HepG2 (cell line): ENCODE data around the gene WBP1. TPM values are rescaled to one million over a fixed set of nuclear protein-coding genes. Genes with fewer than 3 reads are reported as not detected.

ENCODE experiments used
- BORCS8-MEF2B ChIP-seq: sonication (generic); formaldehyde crosslinking; IDR thresholded peaks from 2 replicates; pipeline ENCODE4 v1.8.0; 2022; ENCODE audit warnings: mild to moderate bottlenecking, missing genetic modification reagents
- EP300 ChIP-seq, 3 experiments: sonication (generic) in 1 of 3; formaldehyde crosslinking in 1 of 3; IDR thresholded peaks; 2 replicates each; pipeline versions ENCODE4 v1.5.1 to v1.6.1; 2011 to 2020; ENCODE audit warnings: low read depth in 2 of 3, low read length in 2 of 3, borderline replicate concordance in 1 of 3, improper control_type of control experiment in 1 of 3, mild to moderate bottlenecking in 1 of 3, missing genetic modification reagents in 1 of 3, moderate library complexity in 1 of 3
- KDM2A ChIP-seq: sonication (generic); formaldehyde crosslinking; IDR thresholded peaks from 2 replicates; pipeline ENCODE4 v1.4.0; 2020; ENCODE audit warnings: low read depth, missing genetic modification reagents, borderline replicate concordance
- KDM5B ChIP-seq: sonication (generic); formaldehyde crosslinking; IDR thresholded peaks from 2 replicates; pipeline ENCODE4 v1.4.0; 2020; ENCODE audit warnings: missing genetic modification reagents, mild to moderate bottlenecking, borderline replicate concordance
- KLF16 ChIP-seq, 2 experiments: sonication (generic) in 1 of 2; formaldehyde crosslinking in 1 of 2; IDR thresholded peaks; 2 replicates each; pipeline versions ENCODE4 v1.6.1 to v1.8.0; 2016 to 2023; ENCODE audit warnings: missing genetic modification reagents in 2 of 2, missing compliant biosample characterization in 1 of 2
- MXI1 ChIP-seq: IDR thresholded peaks from 3 replicates; pipeline ENCODE4 v1.6.1; 2012; ENCODE audit warnings: low read depth, low read length, inconsistent platforms, borderline replicate concordance
- NR2F1 ChIP-seq, 2 experiments: fragments of 450-650 bp in 1 of 2; formaldehyde crosslinking in 1 of 2; IDR thresholded peaks; 2 replicates each; pipeline versions ENCODE4 v1.5.0 to v1.6.1; 2016 to 2020; ENCODE audit warnings: mild to moderate bottlenecking in 1 of 2, missing compliant biosample characterization in 1 of 2, missing genetic modification reagents in 1 of 2, moderate library complexity in 1 of 2
- STAG1 ChIP-seq: sonication (generic); formaldehyde crosslinking; IDR thresholded peaks from 2 replicates; pipeline ENCODE4 v1.4.0; 2020; ENCODE audit warnings: missing genetic modification reagents
- ZNF143 ChIP-seq: sonication (generic); formaldehyde crosslinking; IDR thresholded peaks from 2 replicates; pipeline ENCODE4 v1.4.0; 2020; ENCODE audit warnings: missing genetic modification reagents
- ZNF225 ChIP-seq: sonication (generic); formaldehyde crosslinking; IDR thresholded peaks from 2 replicates; pipeline ENCODE4 v1.4.0; 2020; ENCODE audit warnings: mild to moderate bottlenecking, missing genetic modification reagents
- ZNF24 ChIP-seq: fragments of 450-650 bp; IDR thresholded peaks from 2 replicates; pipeline ENCODE4 v1.6.1; 2017; ENCODE audit warnings: antibody characterized with exemption, mild to moderate bottlenecking
- ZNF430 ChIP-seq: sonication (generic); formaldehyde crosslinking; IDR thresholded peaks from 2 replicates; pipeline ENCODE4 v1.9.0; 2021; ENCODE audit warnings: mild to moderate bottlenecking, missing genetic modification reagents
- ZNF570 ChIP-seq: sonication (generic); formaldehyde crosslinking; IDR thresholded peaks from 2 replicates; pipeline ENCODE4 v1.4.0; 2020; ENCODE audit warnings: mild to moderate bottlenecking, missing genetic modification reagents, borderline replicate concordance
- ZNF619 ChIP-seq: sonication (generic); formaldehyde crosslinking; IDR thresholded peaks from 2 replicates; pipeline ENCODE4 v1.4.0; 2020; ENCODE audit warnings: mild to moderate bottlenecking, missing genetic modification reagents
- polyA plus RNA-seq, 8 experiments: library from polyadenylated mRNA; depleted of rRNA in 3 of 8; stranded (reverse) in 7 of 8; unstranded in 1 of 8; fragments of >200 nt; fragmentation: Illumina TruSeq in 4 of 8; extraction: Trizol in 4 of 8; gene quantifications; 2 replicates each; pipeline versions ENCODE4 v1.2.1 to v1.2.3, GENCODE V29; 2011 to 2016; ENCODE audit warnings: low read depth in 4 of 8, missing spikeins in 1 of 8, mixed read lengths in 1 of 8; ENCODE audit not compliant: insufficient read depth in 1 of 8
- total RNA-seq, 5 experiments: library from RNA; depleted of rRNA; stranded (reverse); fragments of >200 nt; fragmentation: Illumina TruSeq; extraction: Trizol; gene quantifications; 2 replicates each; pipeline ENCODE4 v1.2.3, GENCODE V29; 2016; ENCODE audit warnings: low read depth in 1 of 5
- TF ChIP-seq, protein P1 (sequence below), 2 experiments: sonication (generic) in 1 of 2; formaldehyde crosslinking in 1 of 2; IDR thresholded peaks; 2 replicates each; pipeline versions ENCODE4 v1.4.0 to v1.6.1; 2016 to 2020; ENCODE audit warnings: borderline replicate concordance in 1 of 2, low read depth in 1 of 2, mild to moderate bottlenecking in 1 of 2, missing genetic modification reagents in 1 of 2
- TF ChIP-seq, protein P2 (sequence below): sonication (generic); formaldehyde crosslinking; IDR thresholded peaks from 2 replicates; pipeline ENCODE4 v1.5.0; 2020; ENCODE audit warnings: mild to moderate bottlenecking, missing genetic modification reagents, moderate library complexity
- TF ChIP-seq, protein P3 (sequence below): sonication (generic); formaldehyde crosslinking; IDR thresholded peaks from 2 replicates; pipeline ENCODE4 v1.4.0; 2020; ENCODE audit warnings: mild to moderate bottlenecking, missing genetic modification reagents, borderline replicate concordance

Gene WBP1
- total and polyA plus RNA-seq, 2 of the 13 experiments (the other 11 are each of a cell fraction or from before 2014, with no cell fraction given): 38.8 to 85.7 TPM

DNA sequence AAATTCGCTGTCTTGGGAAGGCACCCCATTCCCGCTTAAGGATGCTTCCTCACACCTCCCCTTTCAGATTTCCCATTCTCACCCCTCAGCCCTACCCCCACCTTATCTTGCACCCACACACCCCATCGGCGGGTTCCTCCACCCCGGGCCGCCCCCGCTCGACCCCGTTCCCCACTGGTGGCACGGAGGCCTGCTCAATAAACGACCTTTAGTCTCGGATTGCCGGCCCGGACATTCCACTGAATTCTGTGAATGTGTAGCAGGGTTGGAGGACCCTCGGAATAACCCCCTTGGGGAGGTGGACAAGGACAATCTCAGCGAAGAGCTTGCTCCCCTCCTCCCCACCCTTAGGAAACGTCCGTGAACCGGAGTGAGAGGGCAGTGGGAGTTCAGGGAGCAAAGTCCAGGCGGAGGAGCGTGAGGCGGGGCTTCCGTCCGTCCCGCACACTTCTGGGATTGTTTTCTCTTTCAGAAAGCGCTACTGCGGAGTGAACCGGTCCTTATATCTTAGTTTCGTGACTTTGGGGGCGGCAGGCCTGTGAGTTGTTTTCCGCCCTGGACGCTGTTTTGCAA lies 44.0 kb downstream of the WBP1 start (continued):
- TF ChIP-seq, protein P1, sequence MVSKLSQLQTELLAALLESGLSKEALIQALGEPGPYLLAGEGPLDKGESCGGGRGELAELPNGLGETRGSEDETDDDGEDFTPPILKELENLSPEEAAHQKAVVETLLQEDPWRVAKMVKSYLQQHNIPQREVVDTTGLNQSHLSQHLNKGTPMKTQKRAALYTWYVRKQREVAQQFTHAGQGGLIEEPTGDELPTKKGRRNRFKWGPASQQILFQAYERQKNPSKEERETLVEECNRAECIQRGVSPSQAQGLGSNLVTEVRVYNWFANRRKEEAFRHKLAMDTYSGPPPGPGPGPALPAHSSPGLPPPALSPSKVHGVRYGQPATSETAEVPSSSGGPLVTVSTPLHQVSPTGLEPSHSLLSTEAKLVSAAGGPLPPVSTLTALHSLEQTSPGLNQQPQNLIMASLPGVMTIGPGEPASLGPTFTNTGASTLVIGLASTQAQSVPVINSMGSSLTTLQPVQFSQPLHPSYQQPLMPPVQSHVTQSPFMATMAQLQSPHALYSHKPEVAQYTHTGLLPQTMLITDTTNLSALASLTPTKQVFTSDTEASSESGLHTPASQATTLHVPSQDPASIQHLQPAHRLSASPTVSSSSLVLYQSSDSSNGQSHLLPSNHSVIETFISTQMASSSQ (IDR thresholded peaks at IDR 0.05; ENCODE audit: low read depth): no peak
- TF ChIP-seq, protein P1 (CRISPR knock-in tag; IDR thresholded peaks at IDR 0.05; ENCODE audit: borderline replicate concordance): 0 out of 2 replicates have a peak, but pooled peaks have one; percentile 55
- peak; percentile 89 for TF ChIP-seq KDM2A (CRISPR knock-in tag)
- 0 out of 2 replicates have a peak, but pooled peaks have one; percentile 9 for TF ChIP-seq ZNF24
- TF ChIP-seq ZNF570 (CRISPR knock-in tag): 0 out of 2 replicates have a peak, but pooled peaks have one; percentile 35
- TF ChIP-seq STAG1: peak; percentile 16; the same call in 1 of the 2 replicates
- TF ChIP-seq, protein P2, sequence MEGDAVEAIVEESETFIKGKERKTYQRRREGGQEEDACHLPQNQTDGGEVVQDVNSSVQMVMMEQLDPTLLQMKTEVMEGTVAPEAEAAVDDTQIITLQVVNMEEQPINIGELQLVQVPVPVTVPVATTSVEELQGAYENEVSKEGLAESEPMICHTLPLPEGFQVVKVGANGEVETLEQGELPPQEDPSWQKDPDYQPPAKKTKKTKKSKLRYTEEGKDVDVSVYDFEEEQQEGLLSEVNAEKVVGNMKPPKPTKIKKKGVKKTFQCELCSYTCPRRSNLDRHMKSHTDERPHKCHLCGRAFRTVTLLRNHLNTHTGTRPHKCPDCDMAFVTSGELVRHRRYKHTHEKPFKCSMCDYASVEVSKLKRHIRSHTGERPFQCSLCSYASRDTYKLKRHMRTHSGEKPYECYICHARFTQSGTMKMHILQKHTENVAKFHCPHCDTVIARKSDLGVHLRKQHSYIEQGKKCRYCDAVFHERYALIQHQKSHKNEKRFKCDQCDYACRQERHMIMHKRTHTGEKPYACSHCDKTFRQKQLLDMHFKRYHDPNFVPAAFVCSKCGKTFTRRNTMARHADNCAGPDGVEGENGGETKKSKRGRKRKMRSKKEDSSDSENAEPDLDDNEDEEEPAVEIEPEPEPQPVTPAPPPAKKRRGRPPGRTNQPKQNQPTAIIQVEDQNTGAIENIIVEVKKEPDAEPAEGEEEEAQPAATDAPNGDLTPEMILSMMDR (CRISPR knock-in tag): no peak
- peak; percentile 81 to 92 for TF ChIP-seq NR2F1 (CRISPR knock-in tag; IDR thresholded peaks at IDR 0.05)
- TF ChIP-seq MXI1: peak; percentile 77; the same call in 1 of the 3 replicates
- peak in 1 of 2 experiments; percentile 53; a peak in 1 of 4 replicates for TF ChIP-seq KLF16 (CRISPR knock-in tag; IDR thresholded peaks at IDR 0.05)
- TF ChIP-seq KDM5B (CRISPR knock-in tag): no peak
- peak; percentile 36; the same call in 1 of the 2 replicates for TF ChIP-seq ZNF619
- TF ChIP-seq ZNF430: peak; percentile 79
- TF ChIP-seq, protein P3, sequence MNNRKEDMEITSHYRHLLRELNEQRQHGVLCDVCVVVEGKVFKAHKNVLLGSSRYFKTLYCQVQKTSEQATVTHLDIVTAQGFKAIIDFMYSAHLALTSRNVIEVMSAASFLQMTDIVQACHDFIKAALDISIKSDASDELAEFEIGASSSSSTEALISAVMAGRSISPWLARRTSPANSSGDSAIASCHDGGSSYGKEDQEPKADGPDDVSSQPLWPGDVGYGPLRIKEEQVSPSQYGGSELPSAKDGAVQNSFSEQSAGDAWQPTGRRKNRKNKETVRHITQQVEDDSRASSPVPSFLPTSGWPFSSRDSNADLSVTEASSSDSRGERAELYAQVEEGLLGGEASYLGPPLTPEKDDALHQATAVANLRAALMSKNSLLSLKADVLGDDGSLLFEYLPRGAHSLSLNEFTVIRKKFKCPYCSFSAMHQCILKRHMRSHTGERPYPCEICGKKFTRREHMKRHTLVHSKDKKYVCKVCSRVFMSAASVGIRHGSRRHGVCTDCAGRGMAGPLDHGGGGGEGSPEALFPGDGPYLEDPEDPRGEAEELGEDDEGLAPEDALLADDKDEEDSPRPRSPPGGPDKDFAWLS (CRISPR knock-in tag): peak; percentile 68; the same call in 1 of the 2 replicates
- TF ChIP-seq ZNF143 (CRISPR knock-in tag): peak; percentile 74
- TF ChIP-seq BORCS8-MEF2B (CRISPR knock-in tag): peak; percentile 75; the same call in 1 of the 2 replicates
- TF ChIP-seq EP300 (IDR thresholded peaks at IDR 0.05; ENCODE audit: low read depth in 2 of 2, low read length in 2 of 2): peak; percentile 73; a peak in 3 of 4 replicates
- TF ChIP-seq EP300 (CRISPR knock-in tag; IDR thresholded peaks at IDR 0.05; ENCODE audit: borderline replicate concordance): peak; percentile 75
- TF ChIP-seq ZNF225 (CRISPR knock-in tag): no peak
